HG03432 (cell line): Measurements from ENCODE around the gene RCAN3.
"Not testable (repeated sequence)": the region's sequence is repeated elsewhere in the genome, so short reads cannot be mapped to it uniquely, and the experiment has no call there.

Experiments used
- ATAC-seq: cut with Tn5 transposase; IDR thresholded peaks from one replicate; pipeline ENCODE4 v1.9.1; 2021; ENCODE audit warnings: mild to moderate bottlenecking, moderate library complexity; ENCODE audit not compliant: unreplicated experiment

The RCAN3 gene

GRCh38 chr1:24484199-24484598 is 18.4 kb upstream of the RCAN3 start:
- no peak for ATAC-seq

- ATAC-seq: no peak
Measured at GRCh38 chr1:24486331-24487065, 16.1 kb upstream of the RCAN3 start.

- ATAC-seq: no peak
Measured at GRCh38 chr1:24487455-24487854, 15.2 kb upstream of the RCAN3 start.

GRCh38 chr1:24488159-24488558 is 14.5 kb upstream of the RCAN3 start:
- ATAC-seq: not testable (repeated sequence)

GRCh38 chr1:24489674-24490073 is 13.0 kb upstream of the RCAN3 start:
- ATAC-seq: no peak

- no peak for ATAC-seq
Measured at GRCh38 chr1:24490101-24490781, 12.4 kb upstream of the RCAN3 start.

- no peak for ATAC-seq
Measured at GRCh38 chr1:24491577-24492360, 10.9 kb upstream of the RCAN3 start.

GRCh38 chr1:24492935-24493334 is 9.7 kb upstream of the RCAN3 start:
- ATAC-seq: not testable (repeated sequence)

GRCh38 chr1:24493785-24494184 is 8.9 kb upstream of the RCAN3 start:
- no peak for ATAC-seq

- ATAC-seq: no peak
Measured at GRCh38 chr1:24498589-24498988, 4.0 kb upstream of the RCAN3 start.

- no peak for ATAC-seq
Measured at GRCh38 chr1:24500448-24501048, 2.1 kb upstream of the RCAN3 start.

GRCh38 chr1:24501371-24502064 is 1.1 kb upstream of the RCAN3 start:
- no peak for ATAC-seq

- no peak for ATAC-seq
Measured at GRCh38 chr1:24502065-24502708, 449 bp upstream of the RCAN3 start.

- ATAC-seq: no peak
Measured at GRCh38 chr1:24503059-24503751, 569 bp downstream of the RCAN3 start.

- no peak for ATAC-seq
Measured at GRCh38 chr1:24503870-24504523, 1.4 kb downstream of the RCAN3 start.

- no peak for ATAC-seq
Measured at GRCh38 chr1:24504560-24504959, 1.9 kb downstream of the RCAN3 start.

GRCh38 chr1:24505816-24506215 is 3.2 kb downstream of the RCAN3 start:
- ATAC-seq: no peak

- no peak for ATAC-seq
Measured at GRCh38 chr1:24506691-24507381, 4.2 kb downstream of the RCAN3 start.

- no peak for ATAC-seq
Measured at GRCh38 chr1:24507405-24507804, 4.8 kb downstream of the RCAN3 start.
